H1 (cell line): ENCODE results near the gene SLC27A4.

Experiments used
- EP300 ChIP-seq, 2 experiments: IDR thresholded peaks; 1 replicate in 1 of 2; 2 replicates in 1 of 2; pipeline ENCODE4 v1.6.1; 2011 to 2012; ENCODE audit warnings: low read depth in 2 of 2, low read length in 2 of 2, mild to moderate bottlenecking in 2 of 2, borderline replicate concordance in 1 of 2, inconsistent platforms in 1 of 2, moderate library complexity in 1 of 2
- EZH2 ChIP-seq: fragments of 200-600 bp; sonication (generic); IDR thresholded peaks from 2 replicates; pipeline ENCODE4 v1.7.1; 2012; ENCODE audit warnings: low read depth, mild to moderate bottlenecking, moderate library complexity, low read length, inconsistent platforms; ENCODE audit not compliant: severe bottlenecking
- YY1 ChIP-seq: IDR thresholded peaks from 2 replicates; pipeline ENCODE4 v1.6.1; 2011; ENCODE audit warnings: low read depth, mild to moderate bottlenecking, low read length

DNA sequence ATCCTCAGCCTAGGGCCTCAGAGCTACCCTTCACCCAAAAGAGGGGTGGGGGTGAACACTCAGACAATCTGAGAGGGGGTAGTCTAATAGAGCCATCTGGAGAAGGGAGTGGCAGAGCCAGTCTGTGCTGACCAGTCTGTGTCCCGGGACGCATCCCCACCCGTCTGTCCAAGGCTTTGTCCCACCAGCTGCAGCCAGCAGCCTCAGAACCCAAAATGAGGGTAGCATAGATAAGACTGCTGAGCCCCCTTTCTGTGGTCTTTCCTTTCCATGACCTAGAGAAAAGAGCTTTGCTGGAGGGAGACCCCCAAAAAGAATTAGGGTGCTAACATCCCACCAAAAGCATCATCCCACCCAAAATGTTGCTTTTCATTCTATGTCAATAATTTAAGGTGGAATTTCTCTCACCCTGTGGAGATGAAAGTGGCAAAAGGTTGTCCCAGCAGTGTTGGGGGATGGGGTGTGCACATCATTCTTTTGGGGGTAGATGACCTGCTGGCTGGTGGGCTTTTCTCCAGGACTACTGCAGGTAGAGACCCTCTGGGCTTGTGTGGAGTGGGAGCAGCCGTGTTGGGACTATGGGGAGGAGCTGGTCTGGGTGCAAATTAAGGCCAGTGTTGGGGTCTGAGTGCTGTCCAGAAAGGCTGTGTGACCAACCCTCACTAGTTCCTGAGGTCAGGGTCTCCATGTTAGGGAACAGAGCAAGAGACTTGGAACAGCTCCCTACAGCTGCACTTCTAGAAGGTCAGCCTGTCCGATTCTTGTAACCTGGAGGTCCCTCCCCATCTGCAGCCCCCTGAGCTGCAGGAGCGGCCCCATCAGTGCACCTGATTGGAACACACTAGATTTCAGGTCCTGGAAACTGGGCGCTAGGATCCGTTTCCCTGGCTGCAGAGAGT, 50.7 kb downstream of the SLC27A4 start:
- TF ChIP-seq EZH2 (no peak), YY1 (no peak), EP300 (IDR thresholded peaks at IDR 0.05; ENCODE audit: borderline replicate concordance in 1 of 2, low read depth in 2 of 2, low read length in 2 of 2) (no peak)
